Activated T-cell treated with anti-CD3 and anti-CD28 coated beads for 4 hours (primary cell): ENCODE measurements around the gene KMT2A.
"Not testable (repeated sequence)": the region's sequence is repeated elsewhere in the genome, so short reads cannot be mapped to it uniquely, and the experiment has no call there.

ENCODE experiments used
- DNase-seq: peaks from one replicate; pipeline ENCODE4 v3.0.0-alpha.2; 2020

The KMT2A gene

GRCh38 chr11:118435290-118435892 lies 901 bp upstream of the KMT2A start:
- peak; percentile 21 for DNase-seq

DNA sequence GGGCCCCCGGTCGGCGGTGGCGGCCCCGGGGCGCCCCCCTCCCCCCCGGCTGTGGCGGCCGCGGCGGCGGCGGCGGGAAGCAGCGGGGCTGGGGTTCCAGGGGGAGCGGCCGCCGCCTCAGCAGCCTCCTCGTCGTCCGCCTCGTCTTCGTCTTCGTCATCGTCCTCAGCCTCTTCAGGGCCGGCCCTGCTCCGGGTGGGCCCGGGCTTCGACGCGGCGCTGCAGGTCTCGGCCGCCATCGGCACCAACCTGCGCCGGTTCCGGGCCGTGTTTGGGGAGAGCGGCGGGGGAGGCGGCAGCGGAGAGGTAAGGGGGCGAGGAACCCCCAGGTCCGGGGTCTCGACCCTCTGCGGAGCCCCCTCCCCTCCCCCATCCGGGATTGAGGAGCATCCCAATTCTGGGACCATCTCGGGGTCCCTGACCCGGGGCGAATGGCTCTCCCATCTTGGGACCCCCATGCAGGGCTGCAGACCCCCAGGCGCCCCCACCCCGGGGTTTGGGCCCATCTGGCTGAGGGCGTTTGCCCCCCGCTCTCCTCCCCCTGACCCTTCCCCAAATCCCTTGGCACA lies 431 bp downstream of the KMT2A start:
- DNase-seq: peak; percentile 14

DNA sequence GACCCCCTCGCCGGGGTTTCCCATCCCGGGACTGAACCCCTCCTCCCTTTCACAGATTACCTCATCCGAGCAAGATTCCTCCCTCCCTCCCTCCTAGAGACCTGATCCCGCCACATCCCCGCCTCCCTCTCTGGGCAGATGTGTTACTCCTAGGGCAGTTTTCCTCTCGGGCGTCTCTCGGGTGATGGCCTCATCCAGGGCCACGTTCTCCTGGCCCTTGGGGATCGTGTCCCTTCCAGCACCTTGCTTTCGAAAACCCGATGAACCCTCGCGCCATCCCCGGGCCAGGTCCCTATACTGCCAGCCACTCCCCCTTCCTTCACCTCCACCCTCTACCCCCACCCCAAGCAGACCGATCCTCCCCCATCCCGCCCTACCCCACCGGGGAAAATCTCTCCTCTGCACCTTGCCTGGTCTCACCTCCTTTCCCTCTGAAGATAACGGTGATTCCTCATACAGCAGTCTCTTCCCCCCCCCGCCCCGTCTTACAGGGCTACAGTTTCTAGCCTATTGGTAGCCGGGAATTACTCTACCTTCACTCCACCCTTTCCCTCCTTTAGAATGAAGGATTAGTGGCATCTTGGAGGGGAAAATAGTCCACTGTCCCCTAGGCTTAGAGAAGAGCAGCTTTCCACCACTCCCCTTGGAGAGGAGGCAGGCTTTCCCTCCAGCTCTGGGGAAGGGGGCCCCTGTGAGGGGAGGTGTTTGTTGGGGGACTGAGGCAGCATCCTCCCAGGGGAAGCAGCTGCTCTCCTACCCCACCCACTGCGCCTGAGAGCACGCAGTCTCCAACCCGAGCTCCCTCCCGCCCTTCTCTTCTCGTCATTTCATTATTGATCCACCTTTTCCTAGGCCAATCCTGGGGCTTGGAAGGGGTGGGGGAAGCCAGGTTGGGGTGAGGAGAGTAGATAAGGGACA lies 1.2 kb downstream of the KMT2A start:
- DNase-seq: peak; percentile 29

DNA sequence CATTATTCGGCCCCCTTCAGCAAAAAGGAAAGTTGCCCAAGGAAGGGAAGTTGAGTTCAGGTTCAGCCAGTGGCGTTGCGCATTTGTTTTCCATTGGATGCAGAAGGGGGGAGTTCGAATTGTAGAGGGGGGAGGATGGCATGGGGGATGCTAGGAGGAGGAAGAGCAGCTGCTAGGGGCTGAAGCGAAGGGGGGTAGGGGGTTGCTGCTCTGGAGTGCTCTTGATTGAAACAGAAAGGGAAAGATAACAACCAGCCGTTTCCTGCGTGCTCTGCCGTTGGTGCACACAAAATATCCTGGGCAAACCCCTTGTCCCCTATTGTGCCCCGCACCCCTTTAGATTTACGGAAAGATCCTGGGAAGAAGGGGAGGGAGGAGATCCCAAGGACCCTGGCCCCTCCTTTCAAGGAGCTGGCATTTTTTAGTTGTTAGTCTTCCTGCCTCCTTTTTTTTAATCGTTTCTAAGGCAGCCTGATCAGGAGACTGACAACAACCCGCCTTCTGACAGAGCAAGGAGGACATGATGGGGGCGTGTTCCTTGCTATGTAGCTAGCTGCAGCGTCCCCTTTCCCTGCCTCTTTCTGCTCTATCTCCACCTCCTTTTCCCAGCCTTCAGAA lies 2.1 kb downstream of the KMT2A start:
- DNase-seq: peak; percentile 27

GRCh38 chr11:118439646-118440045 lies 3.4 kb downstream of the KMT2A start:
- no peak for DNase-seq

DNA sequence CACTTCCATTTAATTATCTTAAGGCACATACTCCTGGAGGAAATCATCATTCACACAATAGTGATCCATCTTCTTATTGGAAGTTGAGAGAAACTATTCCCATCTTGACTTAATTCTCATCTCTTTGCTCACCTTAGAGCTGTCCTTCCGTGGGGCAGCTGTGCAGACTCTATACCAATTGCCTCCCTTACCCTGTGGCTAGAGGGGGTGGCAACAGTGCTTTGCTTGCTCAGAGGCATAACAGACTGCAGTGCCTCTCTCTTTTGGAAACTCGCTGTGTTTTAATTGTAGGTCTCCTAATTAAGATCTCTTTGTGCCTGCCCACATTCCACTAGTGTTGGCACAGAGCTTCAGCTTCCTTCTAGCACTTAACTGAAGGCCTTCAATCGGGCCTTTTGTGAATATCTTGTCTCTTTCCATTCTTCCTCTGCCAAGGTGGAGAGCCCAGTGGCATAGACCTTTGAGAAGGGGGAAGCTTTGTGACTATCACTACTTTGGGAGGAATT lies 5.5 kb downstream of the KMT2A start:
- DNase-seq: no peak

GRCh38 chr11:118442301-118442700 lies 6.0 kb downstream of the KMT2A start:
- no peak for DNase-seq

GRCh38 chr11:118442908-118443589 lies 6.8 kb downstream of the KMT2A start:
- no peak for DNase-seq

DNA sequence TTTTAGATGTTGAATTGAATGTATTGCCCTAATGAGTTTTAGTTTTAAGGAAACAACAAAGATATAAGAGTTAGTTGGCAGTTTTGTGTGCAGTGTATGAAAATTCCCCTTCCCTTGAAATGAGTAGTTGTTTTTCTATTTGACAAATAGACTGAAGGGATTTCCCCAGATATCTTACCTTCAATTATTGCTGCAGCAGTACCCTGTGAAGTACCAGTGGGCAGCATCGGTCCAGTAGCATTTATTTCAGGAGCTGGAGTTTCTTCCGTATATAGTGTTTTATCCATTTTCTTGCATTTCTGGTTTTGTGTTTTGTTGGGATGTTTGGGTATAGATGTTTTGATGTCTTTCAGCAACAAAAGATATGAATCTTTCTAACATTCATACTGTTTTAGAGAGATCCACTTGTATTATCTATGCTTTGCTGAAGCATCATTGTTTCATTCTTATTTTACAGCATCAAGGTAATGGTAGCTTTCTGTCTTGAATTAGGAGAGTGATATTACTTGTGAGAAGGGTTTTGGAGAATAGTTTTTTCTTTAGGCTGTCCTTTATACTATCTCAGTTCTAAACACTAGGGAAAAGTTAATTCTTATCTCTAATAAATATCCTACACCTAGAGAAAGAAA lies 7.4 kb downstream of the KMT2A start:
- DNase-seq: no peak

DNA sequence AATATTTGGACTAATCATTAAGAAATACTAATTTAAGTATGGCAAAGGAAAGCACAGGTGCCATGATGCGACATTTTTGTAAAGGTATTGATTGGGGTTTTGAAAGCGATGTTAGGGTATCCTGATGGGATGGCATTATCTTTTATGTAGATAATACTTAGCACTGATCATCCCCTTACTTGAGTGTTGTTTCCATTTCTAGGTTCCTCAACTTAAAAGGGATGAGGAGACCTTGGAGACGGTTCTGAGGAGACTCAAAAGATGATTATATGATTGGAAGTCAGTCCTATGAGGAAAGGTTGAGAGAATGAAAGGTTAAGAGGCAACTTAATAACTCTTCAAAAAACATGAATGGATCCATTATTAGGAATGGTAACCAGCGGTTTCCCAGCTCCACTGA lies 11.1 kb downstream of the KMT2A start:
- no peak for DNase-seq

- DNase-seq: no peak
Observed at GRCh38 chr11:118448294-118448693, 12.0 kb downstream of the KMT2A start.

DNA sequence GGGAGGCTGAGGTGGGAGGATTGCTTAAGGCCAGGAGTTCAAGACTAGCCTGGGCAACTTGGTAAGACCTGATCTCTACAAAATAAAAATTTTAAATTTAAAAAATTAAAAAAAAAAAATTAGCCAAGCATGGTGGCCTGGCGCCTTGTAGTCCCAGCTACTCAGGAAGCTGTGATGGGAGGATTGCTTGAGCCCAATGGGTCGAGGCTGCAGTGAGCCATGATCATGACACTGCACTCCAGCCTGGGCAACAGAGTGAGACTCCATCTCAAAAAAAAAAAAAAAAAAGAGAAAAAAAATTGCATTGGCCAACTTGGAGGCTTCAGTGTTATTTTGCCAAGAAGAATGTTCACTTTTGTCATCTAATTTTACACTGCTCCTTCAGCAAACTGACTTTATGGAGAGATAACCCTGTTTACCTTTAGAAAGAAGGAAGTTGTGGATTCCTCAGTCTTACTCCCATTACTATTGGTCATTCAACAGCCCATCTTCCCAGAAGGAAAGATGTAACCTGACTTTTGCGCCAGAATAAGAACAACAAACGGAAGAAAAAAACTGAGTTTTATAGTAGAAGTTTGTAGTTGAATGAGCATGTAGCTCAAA lies 13.1 kb downstream of the KMT2A start:
- DNase-seq: no peak

GRCh38 chr11:118450451-118450850 lies 14.2 kb downstream of the KMT2A start:
- DNase-seq: no peak

DNA sequence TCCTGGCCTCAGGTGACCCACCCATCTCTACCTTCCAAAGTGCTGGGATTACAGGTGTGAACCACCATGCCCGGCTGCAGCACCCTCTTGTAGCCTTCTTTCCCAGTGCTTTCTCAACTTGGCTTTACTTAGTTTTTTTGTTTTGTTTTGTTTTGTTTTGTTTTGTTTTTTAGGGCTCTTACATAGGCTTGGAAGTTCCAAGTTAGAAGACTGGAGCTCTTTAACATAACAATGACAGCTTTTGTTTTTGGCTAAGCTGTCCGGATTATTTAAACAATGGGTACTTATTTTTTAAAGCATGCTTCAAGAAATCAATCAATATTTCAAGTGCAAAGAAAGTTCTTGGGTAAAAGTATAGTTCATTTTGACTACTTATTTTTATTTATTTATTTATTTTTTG lies 25.9 kb downstream of the KMT2A start:
- DNase-seq: no peak

GRCh38 chr11:118468968-118469367 lies 32.7 kb downstream of the KMT2A start:
- DNase-seq: not testable (repeated sequence)

GRCh38 chr11:118471030-118471429 lies 34.7 kb downstream of the KMT2A start:
- no peak for DNase-seq

GRCh38 chr11:118473537-118473936 lies 37.2 kb downstream of the KMT2A start:
- no peak for DNase-seq

DNA sequence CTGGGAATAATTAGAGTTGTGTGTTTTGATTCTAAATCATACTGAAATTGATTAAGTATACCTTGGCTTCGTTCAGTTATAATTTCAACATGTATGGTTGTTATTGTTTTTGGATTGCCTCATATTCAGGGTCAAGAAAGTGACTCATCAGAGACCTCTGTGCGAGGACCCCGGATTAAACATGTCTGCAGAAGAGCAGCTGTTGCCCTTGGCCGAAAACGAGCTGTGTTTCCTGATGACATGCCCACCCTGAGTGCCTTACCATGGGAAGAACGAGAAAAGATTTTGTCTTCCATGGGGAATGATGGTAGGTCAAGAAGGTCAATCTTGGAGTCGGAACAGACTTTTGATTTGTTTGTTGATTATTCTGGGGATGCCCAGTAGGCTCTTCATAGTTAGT lies 40.4 kb downstream of the KMT2A start:
- DNase-seq: no peak

DNA sequence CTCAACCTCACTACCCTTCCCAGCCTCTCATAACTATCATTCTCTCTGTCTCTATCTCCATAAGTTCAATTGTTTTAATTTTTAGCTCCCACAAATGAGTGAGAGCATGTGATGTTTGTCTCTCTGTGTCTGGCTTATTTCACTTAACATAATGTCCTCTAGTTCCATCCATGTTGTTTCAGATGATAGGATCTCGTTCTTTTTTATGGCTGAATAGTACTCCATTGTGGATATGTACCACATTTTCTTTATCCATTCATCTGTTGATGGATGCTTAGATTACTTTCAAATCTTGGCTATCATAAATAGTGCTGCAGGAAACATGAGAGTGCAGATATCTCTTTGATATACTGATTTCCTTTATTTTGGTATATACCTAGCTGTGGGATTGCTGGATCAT lies 44.9 kb downstream of the KMT2A start:
- DNase-seq: not testable (repeated sequence)

- DNase-seq: no peak
Observed at GRCh38 chr11:118484405-118484804, 48.1 kb downstream of the KMT2A start.

GRCh38 chr11:118485273-118485672 lies 49.0 kb downstream of the KMT2A start:
- no peak for DNase-seq
